GM12892 (cell line): Measurements from ENCODE around the gene NPHP4.

ENCODE experiments used
- DNase-seq: peaks from one replicate; pipeline ENCODE4 v3.0.0; 2011; ENCODE audit not compliant: insufficient read length
- FAIRE-seq: peaks from 2 replicates; lab custom pipeline; 2011; peaks lifted over from hg19 to GRCh38; lab: Jason Lieb, UNC
- POLR2A ChIP-seq: IDR thresholded peaks from 2 replicates; pipeline ENCODE4 v1.6.1; 2011; ENCODE audit warnings: low read depth, low read length, control low read depth
- POLR2AphosphoS5 ChIP-seq: IDR thresholded peaks from 2 replicates; pipeline ENCODE4 v1.6.1; 2011; ENCODE audit warnings: low read depth, low read length, control low read depth
- TAF1 ChIP-seq: IDR thresholded peaks from 2 replicates; pipeline ENCODE4 v1.6.1; 2011; ENCODE audit warnings: low read depth, mild to moderate bottlenecking, control low read depth, low read length, borderline replicate concordance

NPHP4 gene

GRCh38 chr1:5875345-5875910 is 116.8 kb downstream of the NPHP4 start:
- FAIRE-seq (no peak), DNase-seq (no peak)
- TF ChIP-seq POLR2AphosphoS5, result no peak
- TF ChIP-seq TAF1, result no peak
- TF ChIP-seq POLR2A, result no peak

DNA sequence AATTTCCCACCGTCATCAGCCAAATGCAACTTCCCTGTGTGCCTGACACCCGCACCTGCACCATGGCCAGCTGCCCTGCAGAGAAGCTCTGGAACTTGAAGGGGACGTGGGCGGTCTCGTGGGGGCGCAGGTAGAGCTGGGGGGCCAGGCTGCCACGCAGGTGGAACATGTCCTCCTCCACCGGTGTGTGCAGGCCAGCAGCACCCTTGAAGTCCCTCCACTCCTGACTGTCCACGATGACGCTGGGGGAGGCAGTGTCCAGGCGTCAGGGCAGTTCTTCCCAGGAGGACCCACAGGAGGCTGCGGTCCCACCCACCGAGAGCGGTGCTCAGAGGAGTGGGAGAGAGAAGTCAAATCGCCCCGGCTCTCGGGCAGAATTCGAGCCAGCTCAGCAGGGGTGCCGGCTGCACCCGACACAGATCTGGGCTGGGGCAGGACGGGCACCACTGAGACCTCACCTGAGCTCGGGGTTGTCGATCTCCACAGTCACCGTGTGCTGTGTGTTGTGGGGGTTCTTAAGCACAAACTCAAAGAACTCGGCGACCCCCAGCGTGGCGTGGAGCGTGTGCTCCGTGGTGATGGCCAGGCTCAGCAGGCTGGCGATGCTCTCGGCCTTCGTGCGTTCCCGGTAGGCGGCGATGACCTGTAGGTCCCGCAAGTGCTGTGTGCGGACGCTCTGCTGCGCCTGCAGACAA is 117.7 kb downstream of the NPHP4 start:
- FAIRE-seq (no peak), DNase-seq (no peak)
- TF ChIP-seq POLR2A (no peak), TAF1 (no peak), POLR2AphosphoS5 (no peak)

- TF ChIP-seq POLR2A, result no peak
- no peak for TF ChIP-seq POLR2AphosphoS5
- TF ChIP-seq TAF1, result no peak
- DNase-seq, result no peak
- no peak for FAIRE-seq
These were observed 118.7 kb downstream of the NPHP4 start for GRCh38 chr1:5873556-5873955.

DNA sequence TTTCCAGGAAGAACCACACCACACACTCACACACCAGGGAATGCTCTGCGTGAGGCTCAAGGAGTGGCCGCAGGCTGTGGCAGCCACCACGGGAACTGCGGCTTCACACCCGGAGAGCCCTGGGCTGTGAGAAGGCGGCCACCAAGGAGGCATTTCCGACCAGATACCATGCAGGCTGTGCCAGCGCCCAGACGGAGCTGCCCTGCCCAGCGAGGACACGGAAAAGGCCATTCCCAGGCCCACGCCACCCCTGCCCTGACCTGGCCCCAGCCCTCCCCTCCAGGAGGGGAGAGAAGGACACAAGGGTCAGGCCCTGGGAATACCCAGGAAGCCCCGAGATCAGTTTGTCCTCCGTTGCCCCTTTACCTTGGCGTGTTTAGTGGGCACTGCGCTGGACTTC is 119.3 kb downstream of the NPHP4 start:
- TF ChIP-seq TAF1, result no peak
- no peak for TF ChIP-seq POLR2AphosphoS5
- TF ChIP-seq POLR2A, result no peak
- DNase-seq (no peak), FAIRE-seq (no peak)

GRCh38 chr1:5868931-5869500 is 123.2 kb downstream of the NPHP4 start:
- DNase-seq (no peak), FAIRE-seq (no peak)
- TF ChIP-seq POLR2A (no peak), TAF1 (no peak), POLR2AphosphoS5 (no peak)

GRCh38 chr1:5865774-5866173 is 126.5 kb downstream of the NPHP4 start:
- TF ChIP-seq POLR2AphosphoS5, result no peak
- TF ChIP-seq POLR2A, result no peak
- TF ChIP-seq TAF1, result no peak
- DNase-seq (no peak), FAIRE-seq (no peak)

- no peak for DNase-seq
- TF ChIP-seq POLR2A, result no peak
- TF ChIP-seq TAF1, result no peak
- no peak for TF ChIP-seq POLR2AphosphoS5
- FAIRE-seq, result no peak
These were observed 127.2 kb downstream of the NPHP4 start for GRCh38 chr1:5865056-5865455.

- DNase-seq (no peak), FAIRE-seq (no peak)
- no peak for TF ChIP-seq TAF1
These were observed 128.0 kb downstream of the NPHP4 start for GRCh38 chr1:5864256-5864655.

GRCh38 chr1:5863238-5863637 is 129.0 kb downstream of the NPHP4 start:
- FAIRE-seq (no peak), DNase-seq (no peak)
- TF ChIP-seq POLR2AphosphoS5 (no peak), POLR2A (no peak), TAF1 (no peak)

GRCh38 chr1:5861871-5862825 is 130.1 kb downstream of the NPHP4 start:
- FAIRE-seq, result no peak
- no peak for TF ChIP-seq POLR2AphosphoS5
- TF ChIP-seq POLR2A, result no peak
- no peak for DNase-seq

- DNase-seq, result no peak
- no peak for FAIRE-seq
- TF ChIP-seq POLR2A, result no peak
- TF ChIP-seq POLR2AphosphoS5, result no peak
- TF ChIP-seq TAF1, result no peak
These were observed 131.9 kb downstream of the NPHP4 start for GRCh38 chr1:5860277-5860676.
